Stomach smooth muscle (tissue), 2 donors: ENCODE results near the gene MYO15B.

ENCODE experiments used
- H3K27ac ChIP-seq: one replicate; pipeline ENCODE4 v1.7.0; 2013; ENCODE audit warnings: mild to moderate bottlenecking, low read length, inconsistent platforms
- H3K27me3 ChIP-seq, 2 donors: one replicate each; pipeline ENCODE4 v1.7.0; 2013; ENCODE audit warnings: low read length in 2 of 2; ENCODE audit not compliant: insufficient read depth in 2 of 2, control insufficient read depth in 1 of 2
- H3K36me3 ChIP-seq, 2 donors: one replicate each; pipeline ENCODE4 v1.7.0; 2013; ENCODE audit warnings: low read length in 2 of 2; ENCODE audit not compliant: control insufficient read depth in 2 of 2, insufficient read depth in 2 of 2
- H3K4me1 ChIP-seq: one replicate; pipeline ENCODE4 v1.7.0; 2013; ENCODE audit warnings: low read length; ENCODE audit not compliant: control insufficient read depth, insufficient read depth
- H3K4me3 ChIP-seq, 2 donors: one replicate each; pipeline ENCODE4 v1.7.0; 2013; ENCODE audit warnings: low read length in 2 of 2
- H3K9ac ChIP-seq, 2 donors: one replicate each; pipeline ENCODE4 v1.7.0; 2013; ENCODE audit warnings: low read length in 2 of 2, mild to moderate bottlenecking in 1 of 2
- H3K9me3 ChIP-seq, 2 donors: one replicate each; pipeline ENCODE4 v1.7.0; 2013; ENCODE audit warnings: low read length in 2 of 2; ENCODE audit not compliant: control insufficient read depth in 2 of 2
- donor health status: healthy.
- donor health status: Pancreatic carcinoma.

The MYO15B gene

DNA sequence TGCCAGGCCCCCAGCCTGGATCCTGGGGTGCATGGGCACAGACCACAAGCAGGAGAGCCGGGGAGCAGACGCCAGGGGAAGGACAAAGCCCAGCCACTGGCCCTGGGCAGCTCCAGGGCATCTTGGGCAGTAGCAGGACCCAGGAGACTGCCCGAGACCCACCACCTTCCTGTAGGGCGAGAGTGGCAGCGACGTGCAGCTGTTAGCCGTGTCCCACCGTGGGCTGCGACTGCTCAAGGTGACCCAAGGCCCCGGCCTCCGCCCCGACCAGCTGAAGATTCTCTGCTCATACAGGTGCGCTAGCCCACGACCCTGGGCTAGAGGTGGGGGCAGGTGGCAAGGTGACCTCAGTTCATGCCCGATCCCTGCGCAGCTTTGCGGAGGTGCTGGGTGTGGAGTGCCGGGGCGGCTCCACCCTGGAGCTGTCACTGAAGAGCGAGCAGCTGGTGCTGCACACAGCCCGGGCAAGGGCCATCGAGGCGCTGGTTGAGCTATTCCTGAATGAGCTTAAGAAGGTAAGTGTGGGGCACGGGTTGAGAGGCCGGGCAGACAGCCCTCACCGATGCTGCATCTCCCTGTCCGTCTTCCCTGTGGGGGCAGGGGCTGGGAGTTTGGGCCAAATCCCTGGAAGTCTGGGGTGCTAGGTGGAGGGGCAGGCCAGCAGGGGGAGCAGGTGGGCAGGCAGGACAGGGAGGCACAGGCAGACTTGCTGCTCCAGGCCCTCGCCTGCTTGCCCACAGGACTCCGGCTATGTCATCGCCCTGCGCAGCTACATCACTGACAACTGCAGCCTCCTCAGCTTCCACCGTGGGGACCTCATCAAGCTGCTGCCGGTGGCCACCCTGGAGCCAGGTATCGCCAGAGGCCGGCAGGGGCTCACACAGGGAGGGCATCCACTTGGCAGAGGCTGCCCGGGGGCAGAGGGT is 32.2 kb downstream of the MYO15B start:
- H3K9me3 ChIP-seq = no peaks in the 10 kb centered on the region
- H3K4me3 ChIP-seq = no peak overlapping the region
- H3K27ac ChIP-seq = no peak overlapping the region
- H3K27me3 ChIP-seq = no peaks in the 10 kb centered on the region
- H3K36me3 ChIP-seq = peaks cover 6 to 16% of the 10 kb centered on the region in 2 donors
- no peak overlapping the region for H3K9ac ChIP-seq
- H3K4me1 ChIP-seq = no peaks in the 10 kb centered on the region

GRCh38 chr17:75621489-75621888 is 33.9 kb downstream of the MYO15B start:
- Histone ChIP-seq H3K9me3 (no peaks in the 10 kb centered on the region), H3K9ac (no peak overlapping the region), H3K27me3 (no peaks in the 10 kb centered on the region), H3K36me3 (peaks cover 6 to 23% of the 10 kb centered on the region in 2 donors), H3K27ac (no peak overlapping the region), H3K4me3 (no peak overlapping the region), H3K4me1 (no peaks in the 10 kb centered on the region)

DNA sequence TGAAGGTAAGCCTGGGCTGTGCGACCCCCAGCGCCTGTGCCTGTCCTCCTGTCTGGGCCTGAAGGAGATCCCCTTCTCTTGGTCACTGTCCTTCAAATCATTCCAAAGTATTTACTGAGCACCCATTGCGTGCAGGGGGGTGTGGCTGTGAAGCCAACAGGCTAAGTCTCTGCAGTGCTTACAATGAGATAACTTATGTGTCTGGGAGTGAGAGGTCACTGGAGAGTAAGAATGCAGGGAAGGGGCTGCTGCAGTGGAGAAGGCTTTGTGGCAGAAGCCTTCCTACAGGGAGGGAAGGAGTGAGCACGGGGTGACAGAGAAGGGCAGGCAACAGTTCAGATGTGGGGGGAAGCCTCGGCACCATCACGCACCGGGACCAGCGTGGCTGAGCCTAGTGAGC is 34.5 kb downstream of the MYO15B start:
- Histone ChIP-seq H3K4me1 (no peaks in the 10 kb centered on the region), H3K4me3 (no peak overlapping the region), H3K9me3 (no peaks in the 10 kb centered on the region), H3K27me3 (no peaks in the 10 kb centered on the region), H3K27ac (no peak overlapping the region), H3K9ac (no peak overlapping the region), H3K36me3 (peaks cover 10 to 23% of the 10 kb centered on the region in 2 donors)

DNA sequence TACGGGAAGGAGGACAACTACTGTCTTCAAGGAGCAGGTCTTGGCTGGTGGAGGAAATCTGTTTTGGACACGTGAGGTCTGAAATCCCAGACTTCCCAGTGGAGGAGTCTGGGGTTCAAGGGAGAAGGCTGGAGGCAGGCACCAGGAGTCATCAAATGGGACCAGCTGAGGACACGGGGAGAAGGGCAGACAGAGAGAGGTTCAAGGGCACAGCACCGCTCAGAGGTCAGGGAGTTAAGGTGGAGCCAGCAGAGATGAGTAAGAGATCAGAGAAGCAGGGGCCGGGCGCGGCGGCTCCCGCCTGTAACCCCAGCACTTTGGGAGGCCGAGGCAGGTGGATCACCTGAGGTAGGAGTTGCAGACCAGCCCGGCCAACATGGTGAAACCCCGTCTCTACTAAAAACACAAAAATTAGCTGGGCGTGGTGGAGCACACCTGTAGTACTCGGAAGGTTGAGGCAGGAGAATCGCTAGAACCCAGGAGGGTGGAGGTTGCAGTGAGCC is 35.2 kb downstream of the MYO15B start:
- H3K4me1 ChIP-seq = no peaks in the 10 kb centered on the region
- H3K4me3 ChIP-seq = no peak overlapping the region
- H3K27ac ChIP-seq = no peak overlapping the region
- H3K9ac ChIP-seq = no peak overlapping the region
- no peaks in the 10 kb centered on the region for H3K9me3 ChIP-seq
- peaks cover 11 to 22% of the 10 kb centered on the region in 2 donors for H3K36me3 ChIP-seq
- H3K27me3 ChIP-seq = no peaks in the 10 kb centered on the region

DNA sequence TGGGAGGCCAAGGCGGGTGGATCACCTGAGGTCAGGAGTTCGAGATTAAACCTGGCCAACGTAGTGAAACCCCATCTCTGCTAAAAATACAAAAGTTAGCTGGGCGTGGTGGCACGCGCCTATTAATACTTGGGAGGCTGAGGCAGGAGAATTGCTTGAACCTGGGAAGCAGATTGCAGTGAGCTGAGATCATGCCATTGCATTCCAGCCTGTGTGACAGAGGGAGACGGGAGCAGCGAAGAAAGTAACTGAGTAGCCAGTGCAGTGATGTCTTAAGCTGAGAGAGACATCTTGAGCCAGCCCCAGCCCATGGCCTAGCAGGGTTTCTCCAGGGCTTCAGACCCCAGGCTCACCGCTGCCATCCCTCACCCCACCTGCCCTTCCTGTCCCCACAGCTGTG is 35.8 kb downstream of the MYO15B start:
- Histone ChIP-seq H3K36me3 (peaks cover 8 to 22% of the 10 kb centered on the region in 2 donors), H3K4me3 (no peak overlapping the region), H3K27ac (no peak overlapping the region), H3K27me3 (no peaks in the 10 kb centered on the region), H3K9me3 (no peaks in the 10 kb centered on the region), H3K9ac (no peak overlapping the region), H3K4me1 (no peaks in the 10 kb centered on the region)

- H3K27me3 ChIP-seq = no peaks in the 10 kb centered on the region
- H3K4me1 ChIP-seq = no peaks in the 10 kb centered on the region
- H3K9me3 ChIP-seq = no peaks in the 10 kb centered on the region
- H3K27ac ChIP-seq = no peak overlapping the region
- H3K36me3 ChIP-seq = peaks cover 8 to 20% of the 10 kb centered on the region in 2 donors
- H3K4me3 ChIP-seq = no peak overlapping the region
- no peak overlapping the region for H3K9ac ChIP-seq
These were observed 36.4 kb downstream of the MYO15B start for GRCh38 chr17:75624021-75624420.

DNA sequence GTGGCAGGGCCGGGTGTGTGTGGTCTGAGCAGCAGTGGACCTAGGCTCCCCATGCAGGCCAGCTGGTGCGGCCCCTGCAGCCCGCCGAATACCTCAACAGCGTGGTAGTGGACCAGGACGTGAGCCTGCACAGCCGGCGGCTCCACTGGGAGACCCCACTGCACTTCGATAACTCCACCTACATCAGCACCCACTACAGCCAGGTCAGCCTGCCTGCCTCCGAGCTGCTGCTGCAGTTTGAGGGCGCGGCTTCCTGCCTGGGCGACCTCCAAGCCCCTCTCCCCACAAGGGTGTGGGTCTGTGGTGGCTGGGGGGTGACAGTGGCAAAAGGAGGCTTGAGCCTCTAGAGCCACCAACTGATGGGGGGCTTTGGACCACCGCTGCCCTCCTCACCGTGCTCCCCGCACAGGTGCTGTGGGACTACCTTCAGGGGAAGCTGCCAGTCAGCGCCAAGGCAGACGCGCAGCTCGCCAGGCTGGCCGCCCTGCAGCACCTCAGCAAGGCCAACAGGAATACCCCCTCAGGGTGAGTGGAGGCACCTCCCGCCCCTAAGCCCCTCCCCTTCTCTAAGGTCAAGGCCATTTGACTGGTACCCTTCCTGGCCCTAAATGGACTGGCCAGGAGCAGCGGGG is 37.2 kb downstream of the MYO15B start:
- H3K27me3 ChIP-seq = no peaks in the 10 kb centered on the region
- H3K4me3 ChIP-seq = no peak overlapping the region
- H3K9me3 ChIP-seq = no peaks in the 10 kb centered on the region
- peaks cover 8 to 20% of the 10 kb centered on the region in 2 donors for H3K36me3 ChIP-seq
- H3K27ac ChIP-seq = no peak overlapping the region
- H3K4me1 ChIP-seq = no peaks in the 10 kb centered on the region
- no peak overlapping the region for H3K9ac ChIP-seq

GRCh38 chr17:75625813-75626486 is 38.4 kb downstream of the MYO15B start:
- Histone ChIP-seq H3K27ac (no peak overlapping the region), H3K9me3 (no peaks in the 10 kb centered on the region), H3K36me3 (peaks cover 8 to 20% of the 10 kb centered on the region in 2 donors), H3K9ac (no peak overlapping the region), H3K4me1 (no peaks in the 10 kb centered on the region), H3K27me3 (no peaks in the 10 kb centered on the region), H3K4me3 (no peak overlapping the region)

- H3K4me3 ChIP-seq = no peak overlapping the region
- no peak overlapping the region for H3K9ac ChIP-seq
- no peaks in the 10 kb centered on the region for H3K9me3 ChIP-seq
- no peaks in the 10 kb centered on the region for H3K4me1 ChIP-seq
- no peaks in the 10 kb centered on the region for H3K27me3 ChIP-seq
- no peak overlapping the region for H3K27ac ChIP-seq
- H3K36me3 ChIP-seq = peaks cover 8 to 18% of the 10 kb centered on the region in 2 donors
These were observed 39.0 kb downstream of the MYO15B start for GRCh38 chr17:75626496-75627038.

DNA sequence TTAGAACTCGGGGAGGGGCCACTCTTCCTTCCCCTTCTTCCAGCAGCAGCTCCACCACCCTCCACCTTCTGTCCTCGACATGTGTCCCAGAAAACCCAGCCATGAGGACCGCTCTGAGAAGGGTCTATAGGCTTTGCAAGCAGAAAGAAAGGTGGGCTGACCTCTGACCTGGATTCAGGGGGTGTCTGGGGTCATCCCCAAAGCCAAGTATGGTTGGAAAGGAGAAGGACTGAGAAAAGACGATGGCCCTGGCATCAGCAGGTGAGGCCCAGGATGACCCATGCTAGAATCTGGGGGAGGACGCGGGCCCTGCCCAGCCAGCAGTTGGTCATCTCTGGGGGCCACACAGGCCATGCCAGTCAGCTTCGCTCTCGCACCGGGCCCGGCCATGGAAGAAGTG is 39.5 kb downstream of the MYO15B start:
- H3K9me3 ChIP-seq = no peaks in the 10 kb centered on the region
- H3K36me3 ChIP-seq = peaks cover 8 to 14% of the 10 kb centered on the region in 2 donors

More for the DNA sequence above, 39.5 kb downstream of the MYO15B start:
- H3K27me3 ChIP-seq = no peaks in the 10 kb centered on the region
- no peak overlapping the region for H3K9ac ChIP-seq
- H3K27ac ChIP-seq = no peak overlapping the region
- H3K4me1 ChIP-seq = no peaks in the 10 kb centered on the region
- no peak overlapping the region for H3K4me3 ChIP-seq
